ENCODE measurements around the gene FRAT1.

DNA sequence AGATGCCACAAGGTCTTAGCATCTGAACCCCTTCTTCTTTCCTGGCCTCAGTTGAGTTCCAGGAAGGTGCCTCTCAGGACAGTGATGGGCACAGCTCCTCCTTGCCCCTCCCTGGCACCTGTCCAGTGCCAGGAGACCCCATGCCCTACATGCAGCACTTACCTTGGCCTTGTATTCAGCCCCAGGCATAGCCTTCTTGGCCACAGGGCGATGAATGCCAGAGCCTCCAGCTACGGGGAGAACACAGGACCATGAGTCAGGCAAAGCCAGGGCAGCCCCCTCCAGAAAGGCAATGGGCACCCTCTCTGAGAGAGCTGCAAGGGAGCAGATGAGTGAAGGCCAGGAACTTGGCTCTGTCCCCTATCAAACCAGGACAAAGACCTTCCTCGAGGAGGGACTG lies 39.7 kb downstream of the FRAT1 start:
- TF ChIP-seq, protein P1, sequence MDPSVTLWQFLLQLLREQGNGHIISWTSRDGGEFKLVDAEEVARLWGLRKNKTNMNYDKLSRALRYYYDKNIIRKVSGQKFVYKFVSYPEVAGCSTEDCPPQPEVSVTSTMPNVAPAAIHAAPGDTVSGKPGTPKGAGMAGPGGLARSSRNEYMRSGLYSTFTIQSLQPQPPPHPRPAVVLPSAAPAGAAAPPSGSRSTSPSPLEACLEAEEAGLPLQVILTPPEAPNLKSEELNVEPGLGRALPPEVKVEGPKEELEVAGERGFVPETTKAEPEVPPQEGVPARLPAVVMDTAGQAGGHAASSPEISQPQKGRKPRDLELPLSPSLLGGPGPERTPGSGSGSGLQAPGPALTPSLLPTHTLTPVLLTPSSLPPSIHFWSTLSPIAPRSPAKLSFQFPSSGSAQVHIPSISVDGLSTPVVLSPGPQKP (IDR thresholded peaks at IDR 0.05; ENCODE audit: low read depth, low read length): no peak
- TF ChIP-seq, protein P2, sequence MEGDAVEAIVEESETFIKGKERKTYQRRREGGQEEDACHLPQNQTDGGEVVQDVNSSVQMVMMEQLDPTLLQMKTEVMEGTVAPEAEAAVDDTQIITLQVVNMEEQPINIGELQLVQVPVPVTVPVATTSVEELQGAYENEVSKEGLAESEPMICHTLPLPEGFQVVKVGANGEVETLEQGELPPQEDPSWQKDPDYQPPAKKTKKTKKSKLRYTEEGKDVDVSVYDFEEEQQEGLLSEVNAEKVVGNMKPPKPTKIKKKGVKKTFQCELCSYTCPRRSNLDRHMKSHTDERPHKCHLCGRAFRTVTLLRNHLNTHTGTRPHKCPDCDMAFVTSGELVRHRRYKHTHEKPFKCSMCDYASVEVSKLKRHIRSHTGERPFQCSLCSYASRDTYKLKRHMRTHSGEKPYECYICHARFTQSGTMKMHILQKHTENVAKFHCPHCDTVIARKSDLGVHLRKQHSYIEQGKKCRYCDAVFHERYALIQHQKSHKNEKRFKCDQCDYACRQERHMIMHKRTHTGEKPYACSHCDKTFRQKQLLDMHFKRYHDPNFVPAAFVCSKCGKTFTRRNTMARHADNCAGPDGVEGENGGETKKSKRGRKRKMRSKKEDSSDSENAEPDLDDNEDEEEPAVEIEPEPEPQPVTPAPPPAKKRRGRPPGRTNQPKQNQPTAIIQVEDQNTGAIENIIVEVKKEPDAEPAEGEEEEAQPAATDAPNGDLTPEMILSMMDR (IDR thresholded peaks at IDR 0.05): no peak
- TF ChIP-seq ZSCAN20 (CRISPR knock-in tag; IDR thresholded peaks at IDR 0.05) (no peak), CHD2 (IDR thresholded peaks at IDR 0.05; ENCODE audit: low read length, partially characterized antibody) (no peak), BHLHE40 (IDR thresholded peaks at IDR 0.05; ENCODE audit: low read depth, low read length) (no peak), NFE2L2 (conservative IDR thresholded peaks at IDR 0.05; ENCODE audit: low read length) (no peak), ESRRA (IDR thresholded peaks at IDR 0.05; ENCODE audit: borderline replicate concordance, low read length) (no peak), POLR2A (IDR thresholded peaks at IDR 0.05; ENCODE audit: low read length) (no peak), CEBPB (IDR thresholded peaks at IDR 0.05) (no peak), SREBF2 (IDR thresholded peaks at IDR 0.05) (no peak)
- TF ChIP-seq, protein P3, sequence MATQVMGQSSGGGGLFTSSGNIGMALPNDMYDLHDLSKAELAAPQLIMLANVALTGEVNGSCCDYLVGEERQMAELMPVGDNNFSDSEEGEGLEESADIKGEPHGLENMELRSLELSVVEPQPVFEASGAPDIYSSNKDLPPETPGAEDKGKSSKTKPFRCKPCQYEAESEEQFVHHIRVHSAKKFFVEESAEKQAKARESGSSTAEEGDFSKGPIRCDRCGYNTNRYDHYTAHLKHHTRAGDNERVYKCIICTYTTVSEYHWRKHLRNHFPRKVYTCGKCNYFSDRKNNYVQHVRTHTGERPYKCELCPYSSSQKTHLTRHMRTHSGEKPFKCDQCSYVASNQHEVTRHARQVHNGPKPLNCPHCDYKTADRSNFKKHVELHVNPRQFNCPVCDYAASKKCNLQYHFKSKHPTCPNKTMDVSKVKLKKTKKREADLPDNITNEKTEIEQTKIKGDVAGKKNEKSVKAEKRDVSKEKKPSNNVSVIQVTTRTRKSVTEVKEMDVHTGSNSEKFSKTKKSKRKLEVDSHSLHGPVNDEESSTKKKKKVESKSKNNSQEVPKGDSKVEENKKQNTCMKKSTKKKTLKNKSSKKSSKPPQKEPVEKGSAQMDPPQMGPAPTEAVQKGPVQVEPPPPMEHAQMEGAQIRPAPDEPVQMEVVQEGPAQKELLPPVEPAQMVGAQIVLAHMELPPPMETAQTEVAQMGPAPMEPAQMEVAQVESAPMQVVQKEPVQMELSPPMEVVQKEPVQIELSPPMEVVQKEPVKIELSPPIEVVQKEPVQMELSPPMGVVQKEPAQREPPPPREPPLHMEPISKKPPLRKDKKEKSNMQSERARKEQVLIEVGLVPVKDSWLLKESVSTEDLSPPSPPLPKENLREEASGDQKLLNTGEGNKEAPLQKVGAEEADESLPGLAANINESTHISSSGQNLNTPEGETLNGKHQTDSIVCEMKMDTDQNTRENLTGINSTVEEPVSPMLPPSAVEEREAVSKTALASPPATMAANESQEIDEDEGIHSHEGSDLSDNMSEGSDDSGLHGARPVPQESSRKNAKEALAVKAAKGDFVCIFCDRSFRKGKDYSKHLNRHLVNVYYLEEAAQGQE (IDR thresholded peaks at IDR 0.05): no peak

Data from A549 (cell line).